Stimulated activated CD4-positive, alpha-beta T cell treated with anti-CD3 and anti-CD28 coated beads, Interleukin-12 subunit alpha, Interleukin-12 subunit beta, amount 100 ng/mL, for 24 hours (primary cell): ENCODE data around the gene RBBP9.
A peak's percentile ranks its signal among the peaks of the same experiment; 100 is the strongest.
"Not testable (repeated sequence)": the region's sequence is repeated elsewhere in the genome, so short reads cannot be mapped to it uniquely, and the experiment has no call there.

Source experiments
- DNase-seq, 2 experiments: peaks; one replicate each; pipeline ENCODE4 v3.0.0-alpha.2; 2020; ENCODE audit warnings: low read depth in 2 of 2

The RBBP9 gene

DNA sequence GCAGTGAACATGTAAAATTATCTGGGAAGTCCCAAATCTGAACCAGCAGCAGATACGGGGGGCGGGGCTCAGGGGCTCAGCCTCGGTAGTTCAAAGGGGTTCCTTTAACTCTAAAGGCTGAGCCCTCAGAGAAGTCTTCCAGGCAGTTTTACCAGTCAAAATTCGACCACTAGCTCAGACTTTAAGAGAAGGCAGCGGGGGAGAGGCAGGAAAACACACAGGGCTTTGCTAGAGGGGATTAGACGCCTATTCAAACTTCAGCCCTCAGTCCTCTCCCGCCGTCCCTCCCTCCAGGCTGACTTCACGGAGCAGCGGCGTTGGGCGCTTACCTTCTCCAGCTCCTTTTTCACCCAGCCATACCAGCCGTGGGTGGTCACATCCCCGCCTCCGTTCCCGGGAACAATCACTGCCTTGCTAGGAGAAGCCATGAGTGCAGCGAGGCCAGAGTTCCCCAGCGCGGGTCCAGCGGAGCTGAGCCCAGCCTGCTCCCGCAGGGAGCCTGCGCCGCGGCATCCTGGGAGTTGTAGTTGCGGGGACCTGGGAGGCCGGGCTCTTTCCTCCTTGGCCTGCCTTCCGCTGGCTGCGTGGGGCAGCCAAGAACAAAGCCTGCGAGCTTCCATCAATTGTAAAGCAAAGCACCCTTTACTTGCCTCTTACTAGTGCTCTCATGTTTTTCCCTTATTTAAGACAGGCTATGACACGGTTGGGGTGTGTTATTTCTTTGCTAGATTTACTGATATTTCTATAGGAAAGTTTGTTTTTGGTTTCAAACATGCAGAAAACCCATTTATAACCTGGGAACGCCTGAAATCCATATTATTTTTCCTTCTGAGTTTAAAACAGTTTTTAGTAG lies at the start of gene RBBP9:
RBBP9 (minus strand) TSS at position 486 of the 853 bp plus-strand sequence; CDS start at position 428, 58 bp downstream.
- peak; percentile 62 to 76 for DNase-seq

DNA sequence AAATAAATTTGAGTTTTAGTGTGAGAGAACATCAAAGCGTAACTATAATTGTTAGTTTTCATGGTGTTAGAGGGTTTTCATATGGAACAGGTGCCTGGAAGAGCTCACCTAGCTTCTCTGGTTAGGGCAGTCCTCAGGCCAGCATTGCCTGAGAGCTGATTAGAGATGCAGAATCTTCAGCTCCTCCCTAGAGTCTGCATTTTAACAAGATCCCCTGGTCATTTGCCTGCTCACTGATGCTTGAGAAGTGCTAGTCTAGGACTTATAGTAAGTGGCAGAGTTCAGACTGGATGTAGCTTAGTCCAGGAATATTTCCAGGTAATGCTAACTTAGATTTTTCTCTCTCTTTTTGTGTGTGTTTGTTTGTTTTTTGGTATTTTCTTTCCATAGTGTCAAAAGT lies 48.5 kb upstream of the RBBP9 start:
- DNase-seq: no peak

- no peak for DNase-seq
These were observed 46.9 kb upstream of the RBBP9 start for GRCh38 chr20:18543932-18544331.

DNA sequence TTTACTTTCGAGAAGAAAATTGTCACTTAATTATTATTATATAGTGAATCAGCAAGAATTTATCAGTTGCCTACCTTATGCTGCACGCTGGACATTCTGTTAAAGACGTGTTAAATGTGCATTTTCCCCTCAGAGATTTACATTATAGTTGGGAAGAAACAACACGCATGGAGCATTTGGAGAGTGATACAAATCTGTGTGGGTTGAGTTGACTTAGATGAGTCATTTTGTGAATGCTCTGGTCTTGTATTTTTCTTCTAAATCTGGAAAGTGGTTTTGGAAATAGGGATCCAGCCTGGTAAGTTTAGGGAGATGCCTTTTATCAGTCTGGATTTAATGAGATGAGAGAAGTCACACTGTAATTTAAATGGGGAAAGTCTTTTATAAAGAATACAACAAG lies 46.2 kb upstream of the RBBP9 start:
- DNase-seq: no peak

DNA sequence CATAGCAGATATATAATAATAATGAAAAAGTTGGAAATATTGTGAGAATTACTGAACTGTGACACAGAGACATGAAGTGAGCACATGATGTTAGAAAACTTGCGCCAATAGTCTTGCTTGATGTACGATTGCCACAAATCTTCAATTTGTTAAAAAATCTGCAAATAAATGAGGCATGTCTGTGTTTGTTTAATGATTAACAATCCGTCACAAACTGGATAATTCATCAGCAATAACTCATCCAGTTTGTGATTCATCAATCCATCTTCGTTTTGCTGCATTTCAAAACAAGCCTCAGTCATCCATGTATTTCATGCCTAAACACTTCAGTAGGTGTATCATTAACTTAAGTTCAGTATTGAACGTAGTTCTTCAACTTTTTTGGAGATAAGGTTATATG lies 44.7 kb upstream of the RBBP9 start:
- DNase-seq: no peak

- no peak for DNase-seq
These were observed 40.6 kb upstream of the RBBP9 start for GRCh38 chr20:18537651-18538050.

- no peak for DNase-seq
These were observed 37.1 kb upstream of the RBBP9 start for GRCh38 chr20:18533978-18534644.

DNA sequence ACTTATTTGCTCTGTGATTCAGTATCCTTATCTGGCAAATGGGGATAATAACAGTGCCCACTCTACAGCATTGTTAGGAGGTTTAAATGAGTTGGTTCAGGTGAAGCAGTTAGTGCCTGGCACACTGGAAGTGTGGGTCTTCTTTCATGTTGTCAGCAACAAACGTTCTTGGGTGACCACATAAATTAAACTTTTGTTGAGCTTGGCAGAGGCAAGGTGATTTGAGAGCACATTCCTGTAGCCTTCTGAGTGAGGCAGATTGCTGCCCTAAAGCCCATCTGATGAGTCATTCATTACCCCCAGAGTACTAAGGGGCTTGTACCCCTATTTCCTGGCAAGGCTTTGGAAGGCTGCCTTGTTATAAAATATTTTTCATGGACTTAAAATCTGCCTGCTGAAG lies 36.5 kb upstream of the RBBP9 start:
- DNase-seq: no peak

- no peak for DNase-seq
These were observed 35.6 kb upstream of the RBBP9 start for GRCh38 chr20:18532626-18533025.

- no peak for DNase-seq
These were observed 32.0 kb upstream of the RBBP9 start for GRCh38 chr20:18529041-18529440.

GRCh38 chr20:18527836-18528235 lies 30.8 kb upstream of the RBBP9 start:
- no peak for DNase-seq

- no peak for DNase-seq
These were observed 30.3 kb upstream of the RBBP9 start for GRCh38 chr20:18527339-18527738.

GRCh38 chr20:18526761-18527160 lies 29.7 kb upstream of the RBBP9 start:
- DNase-seq: not testable (repeated sequence)

DNA sequence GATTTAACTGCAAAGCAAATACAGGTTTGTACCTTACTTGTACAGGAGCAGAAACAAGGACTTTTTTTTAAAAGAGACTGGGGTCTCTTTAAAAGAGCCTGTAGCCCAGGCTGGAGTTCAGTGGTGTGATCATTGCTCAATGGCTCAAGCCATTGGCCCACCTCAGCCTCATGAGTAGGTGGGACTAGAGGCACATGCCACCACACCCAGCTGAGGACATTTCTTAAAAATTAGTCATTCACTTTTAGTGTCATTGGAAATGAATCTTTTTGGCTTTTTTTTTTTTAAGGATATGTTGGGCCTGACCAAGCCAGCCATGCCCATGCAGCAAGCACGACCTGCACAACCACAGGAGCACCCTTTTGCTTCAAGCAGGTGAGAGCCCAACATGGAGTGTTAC lies 27.6 kb upstream of the RBBP9 start:
- no peak for DNase-seq

DNA sequence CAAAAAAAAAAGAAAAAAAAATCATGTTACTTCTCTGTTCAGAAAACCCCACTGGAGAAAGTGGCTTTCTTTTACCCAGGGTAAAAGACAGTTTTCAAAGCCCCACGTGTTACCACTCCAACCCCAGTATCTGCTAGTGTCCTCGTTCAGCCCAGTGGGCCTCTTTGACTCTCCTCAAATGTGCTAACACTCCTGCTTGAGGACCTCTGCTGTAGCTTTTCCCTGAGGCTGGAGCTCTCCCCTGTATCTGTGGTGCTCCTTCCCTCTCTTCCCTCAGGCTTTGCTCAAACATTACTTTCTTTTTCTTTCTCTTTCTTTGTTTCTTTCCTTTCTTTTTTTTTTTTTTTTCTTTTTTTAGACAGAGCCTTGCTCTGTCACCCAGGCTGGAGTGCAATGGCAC lies 26.0 kb upstream of the RBBP9 start:
- no peak for DNase-seq

DNA sequence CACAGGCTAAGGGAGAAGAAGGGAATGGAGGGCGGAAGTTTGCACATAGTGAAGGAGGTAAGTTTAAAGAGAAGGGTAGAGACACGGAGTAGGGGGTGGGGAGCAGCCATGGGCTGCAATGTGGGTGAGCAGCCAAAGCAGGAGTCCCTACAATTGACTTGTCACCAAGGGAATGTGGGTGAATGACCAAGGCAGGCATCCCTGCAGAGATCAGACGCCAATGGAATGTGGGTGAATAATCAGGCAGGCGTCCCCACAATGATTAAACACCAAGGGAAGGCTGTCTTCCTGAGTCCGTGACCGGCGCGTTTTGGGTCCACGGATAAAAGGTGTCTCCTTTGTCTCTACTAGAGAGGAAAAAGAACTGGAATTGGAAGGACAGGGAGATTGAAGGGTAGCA lies 25.0 kb upstream of the RBBP9 start:
- DNase-seq: not testable (repeated sequence)

GRCh38 chr20:18515973-18516372 lies 18.9 kb upstream of the RBBP9 start:
- no peak for DNase-seq

- DNase-seq: no peak
These were observed 17.1 kb upstream of the RBBP9 start for GRCh38 chr20:18514127-18514526.

- no peak for DNase-seq
These were observed 16.2 kb upstream of the RBBP9 start for GRCh38 chr20:18513208-18513607.

- no peak for DNase-seq
These were observed 14.5 kb upstream of the RBBP9 start for GRCh38 chr20:18511571-18511970.

DNA sequence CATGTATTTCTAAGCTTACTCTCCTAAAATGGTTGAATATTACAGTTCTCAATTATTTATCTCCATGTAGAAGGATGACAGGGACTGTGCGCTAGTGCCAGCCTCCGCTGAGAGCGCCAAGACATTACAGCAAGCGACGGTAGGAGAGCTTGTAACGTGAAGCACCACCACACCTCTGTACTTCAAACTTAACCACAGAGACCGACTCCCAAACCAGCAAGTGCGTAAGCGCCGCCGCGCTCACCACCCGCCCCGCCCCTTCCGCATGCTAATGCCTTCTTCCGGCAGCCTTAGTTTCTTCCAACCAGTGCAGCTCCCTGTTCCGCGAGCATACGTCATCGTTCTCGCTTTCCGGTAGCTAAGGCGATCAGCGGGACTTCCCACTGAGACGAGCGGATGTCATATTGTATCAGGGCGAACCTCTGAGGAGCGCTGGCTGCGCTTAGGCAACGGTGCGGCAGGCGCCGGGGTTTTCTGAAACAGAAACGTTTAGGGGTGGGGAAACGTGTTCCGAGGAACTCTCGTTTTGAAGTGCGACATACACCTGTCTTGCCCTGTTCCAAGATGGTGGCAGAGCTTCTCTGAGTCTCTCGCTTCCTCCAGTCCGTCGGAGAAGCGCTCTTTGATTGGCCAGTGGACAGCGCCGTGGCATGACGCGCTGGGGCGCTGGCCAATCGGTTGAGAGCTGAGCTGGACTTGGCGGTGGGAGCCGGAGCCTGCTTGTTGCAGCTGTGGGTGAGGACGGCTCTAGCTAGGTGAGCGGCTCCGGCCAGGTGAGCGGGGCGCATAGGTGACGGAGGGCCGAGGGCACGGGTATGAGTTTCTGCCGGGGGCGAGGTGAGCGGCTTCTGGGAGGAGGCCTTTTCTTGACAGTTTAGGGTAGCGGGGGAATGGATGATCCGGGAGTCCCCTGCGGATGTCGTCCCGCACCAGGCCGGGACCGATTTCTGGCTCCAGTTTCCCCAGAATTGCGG lies 10.5 kb upstream of the RBBP9 start, which contains the start of gene SEC23B:
SEC23B (plus strand) TSS at position 723 of the 974 bp plus-strand sequence. CDS start 2,896 bp downstream, outside the sequence.
- DNase-seq: peak; percentile 91 to 98

DNA sequence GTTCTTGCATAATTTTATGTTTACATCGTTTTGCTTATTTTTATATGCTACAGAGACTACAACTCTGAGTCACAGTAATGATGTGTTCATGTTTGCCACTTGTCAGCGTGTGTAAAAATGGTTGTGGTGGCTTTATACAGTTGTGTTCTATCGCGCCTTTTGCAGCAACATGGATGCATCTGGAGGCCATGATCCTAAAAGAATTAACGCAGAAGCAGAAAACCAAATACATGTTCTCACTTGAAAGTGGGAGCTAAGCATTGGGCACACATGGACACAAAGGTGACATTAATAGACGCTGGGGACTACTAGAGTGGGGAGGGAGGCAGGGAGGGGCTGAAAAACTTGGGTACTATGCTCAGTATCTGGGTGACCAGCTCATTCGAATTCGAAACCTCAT lies 9.7 kb upstream of the RBBP9 start:
- no peak for DNase-seq
